GM19463 (cell line): ENCODE measurements around the gene LAT.
"Not testable (repeated sequence)": the region's sequence is repeated elsewhere in the genome, so short reads cannot be mapped to it uniquely, and the experiment has no call there.

Experiments used
- ATAC-seq: cut with Tn5 transposase; IDR thresholded peaks from one replicate; pipeline ENCODE4 v1.9.1; 2021; ENCODE audit warnings: mild to moderate bottlenecking, moderate library complexity; ENCODE audit not compliant: unreplicated experiment

Gene LAT

GRCh38 chr16:28977703-28978662 is 6.9 kb upstream of the LAT start:
- ATAC-seq: no peak

DNA sequence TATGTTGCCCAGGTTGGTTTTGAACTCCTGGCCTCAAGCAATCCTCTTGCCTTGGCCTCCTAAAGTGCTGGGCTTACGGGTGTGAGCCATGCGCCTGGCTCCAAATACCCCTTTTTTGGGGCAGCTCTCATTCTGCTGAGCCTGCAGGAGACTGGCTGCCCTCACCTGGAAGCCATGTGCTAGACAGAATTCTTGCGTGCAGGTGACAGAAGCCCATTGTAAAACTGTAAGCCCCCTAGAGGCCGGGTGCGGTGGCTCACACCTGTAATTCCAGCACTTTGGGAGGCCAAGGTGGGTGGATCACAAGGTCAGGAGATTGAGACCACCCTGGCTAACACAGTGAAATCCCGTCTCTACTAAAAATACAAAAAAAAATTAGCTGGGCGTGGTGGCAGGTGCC is 4.5 kb upstream of the LAT start:
- not testable (repeated sequence) for ATAC-seq

GRCh38 chr16:28980929-28981328 is 3.9 kb upstream of the LAT start:
- no peak for ATAC-seq

DNA sequence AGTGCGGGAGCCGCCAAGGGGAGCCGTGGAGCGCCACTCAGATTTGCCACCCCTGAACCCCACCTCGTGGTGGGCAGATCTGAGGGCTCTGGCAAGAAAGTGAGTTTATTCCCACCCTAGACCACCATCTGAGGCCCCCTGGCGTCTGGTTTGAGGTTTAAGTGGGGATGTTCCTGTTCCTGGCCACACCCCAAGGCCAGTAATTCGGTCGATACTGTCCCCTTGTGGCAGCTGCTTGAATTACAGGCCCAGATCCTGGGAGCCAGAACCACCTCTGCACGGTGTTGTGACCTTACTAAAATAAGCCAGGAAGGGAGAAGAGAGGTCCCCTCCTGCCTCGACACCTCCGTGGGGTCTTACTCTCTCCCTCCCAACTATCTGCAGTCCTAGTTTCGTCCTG is 3.3 kb upstream of the LAT start:
- no peak for ATAC-seq

- no peak for ATAC-seq
Observed at GRCh38 chr16:28982418-28982817, 2.4 kb upstream of the LAT start.

GRCh38 chr16:28982949-28983348 is 1.9 kb upstream of the LAT start:
- no peak for ATAC-seq

DNA sequence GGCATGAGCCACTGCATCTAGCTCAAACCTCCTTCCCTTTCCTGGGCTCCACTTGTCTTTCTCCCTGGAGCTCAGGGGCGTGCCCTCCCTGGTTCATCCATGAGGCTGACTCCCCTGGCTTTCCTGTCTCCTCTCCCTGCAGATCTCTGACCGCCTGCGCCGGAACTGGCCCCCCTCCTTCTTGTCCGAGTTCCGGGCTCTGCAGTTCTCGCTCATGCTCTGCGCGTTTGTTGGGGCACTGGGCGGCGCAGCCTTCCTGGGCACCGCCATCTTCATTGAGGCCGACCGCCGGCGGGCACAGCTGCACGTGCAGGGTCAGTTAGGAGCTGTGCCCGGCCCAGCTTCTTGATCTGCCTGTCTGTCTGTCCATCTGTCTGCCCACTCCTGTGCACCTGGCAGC is 1.2 kb upstream of the LAT start:
- no peak for ATAC-seq

- ATAC-seq: no peak
Observed at GRCh38 chr16:28984091-28984490, 761 bp upstream of the LAT start.

DNA sequence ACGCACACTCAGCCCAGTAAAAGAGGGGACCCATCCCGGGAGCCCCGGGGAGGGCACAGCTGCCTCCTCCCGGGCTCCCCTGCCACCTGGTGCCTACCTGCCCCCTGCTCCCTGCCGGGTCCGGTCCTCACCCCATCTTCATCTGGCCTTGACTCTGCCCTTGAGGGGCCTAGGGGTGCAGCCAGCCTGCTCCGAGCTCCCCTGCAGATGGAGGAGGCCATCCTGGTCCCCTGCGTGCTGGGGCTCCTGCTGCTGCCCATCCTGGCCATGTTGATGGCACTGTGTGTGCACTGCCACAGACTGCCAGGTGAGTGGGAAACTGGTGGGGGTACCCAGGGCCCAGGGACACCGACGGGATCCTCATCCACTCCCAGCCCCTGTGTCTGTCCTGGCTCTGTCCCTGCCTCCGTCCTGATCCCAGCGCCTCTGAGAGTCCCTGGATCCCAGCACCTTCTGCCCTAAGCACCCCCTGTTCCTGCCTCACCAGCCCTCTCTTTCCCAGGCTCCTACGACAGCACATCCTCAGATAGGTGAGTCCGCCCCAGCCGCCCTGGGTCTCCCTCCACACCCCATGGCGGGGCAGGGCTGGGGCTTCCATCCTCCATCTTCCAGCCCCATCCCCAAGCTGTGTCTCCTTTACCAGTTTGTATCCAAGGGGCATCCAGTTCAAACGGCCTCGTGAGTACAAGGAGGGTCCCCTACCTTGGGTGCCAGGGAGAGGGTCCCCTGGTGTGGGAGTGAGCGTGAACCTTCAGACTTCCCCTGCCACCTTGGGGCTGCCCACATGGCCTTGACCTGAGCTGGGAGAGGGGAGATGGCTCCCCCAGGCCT is 574 bp downstream of the LAT start:
- no peak for ATAC-seq

- ATAC-seq: no peak
Observed at GRCh38 chr16:28986046-28986445, 1.2 kb downstream of the LAT start.

GRCh38 chr16:28986492-28986891 is 1.6 kb downstream of the LAT start:
- ATAC-seq: no peak

DNA sequence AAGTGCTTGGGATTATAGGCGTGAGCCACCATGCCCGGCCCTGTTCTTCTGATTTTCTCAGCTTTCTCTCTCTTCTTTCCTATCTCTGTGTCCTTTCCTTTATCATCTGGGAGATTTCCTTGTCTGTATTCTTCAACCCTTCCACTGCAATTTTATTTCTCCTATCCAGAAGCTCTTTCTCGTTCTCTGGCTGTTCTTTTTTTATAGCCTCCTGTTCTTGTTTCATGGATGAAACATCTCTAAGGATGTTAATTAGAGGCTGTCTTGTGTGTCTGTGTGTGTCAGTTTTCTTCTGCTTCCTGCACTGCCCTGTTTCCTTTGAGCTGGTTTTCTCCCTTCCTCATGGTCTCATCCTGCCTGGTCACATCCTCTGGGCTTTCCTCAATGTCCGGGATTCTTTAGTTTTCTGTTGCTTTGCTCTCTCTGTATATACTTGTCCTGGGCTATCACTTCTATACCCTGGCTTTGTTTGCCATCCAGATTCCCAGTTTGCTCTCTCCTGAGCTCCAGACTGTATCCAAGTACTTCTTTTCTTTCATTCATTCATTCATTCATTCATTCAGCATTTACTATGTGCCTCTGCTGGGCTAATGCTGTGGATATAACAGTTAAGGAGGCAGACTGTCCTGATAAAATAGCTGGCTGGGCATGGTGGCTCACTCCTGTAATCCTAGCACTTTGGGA is 2.5 kb downstream of the LAT start:
- ATAC-seq: no peak

GRCh38 chr16:28989363-28989762 is 4.5 kb downstream of the LAT start:
- ATAC-seq: no peak

DNA sequence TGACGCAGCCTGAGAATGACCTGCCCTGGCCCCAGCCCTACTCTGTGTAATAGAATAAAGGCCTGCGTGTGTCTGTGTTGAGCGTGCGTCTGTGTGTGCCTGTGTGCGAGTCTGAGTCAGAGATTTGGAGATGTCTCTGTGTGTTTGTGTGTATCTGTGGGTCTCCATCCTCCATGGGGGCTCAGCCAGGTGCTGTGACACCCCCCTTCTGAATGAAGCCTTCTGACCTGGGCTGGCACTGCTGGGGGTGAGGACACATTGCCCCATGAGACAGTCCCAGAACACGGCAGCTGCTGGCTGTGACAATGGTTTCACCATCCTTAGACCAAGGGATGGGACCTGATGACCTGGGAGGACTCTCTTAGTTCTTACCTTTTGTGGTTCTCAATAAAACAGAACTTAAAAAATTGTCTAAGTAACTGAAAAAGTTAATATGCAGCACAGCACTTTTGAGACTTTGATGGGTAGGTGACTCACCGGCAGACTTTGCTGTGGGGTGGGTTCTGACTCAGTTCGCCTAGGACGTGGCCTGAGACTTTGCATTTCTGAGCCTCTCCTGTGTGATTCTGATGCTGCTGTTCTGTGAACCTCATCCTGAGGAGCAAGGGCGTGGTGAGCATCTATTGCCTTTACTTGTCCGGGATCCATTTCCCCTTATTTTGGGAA is 5.7 kb downstream of the LAT start:
- ATAC-seq: no peak

DNA sequence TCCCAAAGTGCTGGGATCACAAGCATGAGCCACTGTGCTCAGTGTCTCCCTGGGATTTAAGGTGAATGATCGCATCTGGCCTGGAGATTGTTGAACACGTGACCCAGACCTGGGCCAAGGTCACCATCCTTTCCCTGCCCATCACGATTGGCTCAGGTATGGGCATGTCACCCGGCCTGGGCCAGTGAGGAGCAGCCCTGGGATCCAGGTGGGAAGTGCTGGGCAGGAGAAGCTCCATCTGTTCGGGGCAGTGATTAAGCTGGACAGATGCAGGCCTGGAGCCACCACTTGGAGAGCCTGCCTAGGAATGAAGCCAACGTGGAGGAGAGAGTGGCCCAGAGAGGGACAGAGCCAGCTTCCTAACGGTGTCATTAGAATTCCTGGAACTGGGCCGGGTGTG is 6.8 kb downstream of the LAT start:
- no peak for ATAC-seq

DNA sequence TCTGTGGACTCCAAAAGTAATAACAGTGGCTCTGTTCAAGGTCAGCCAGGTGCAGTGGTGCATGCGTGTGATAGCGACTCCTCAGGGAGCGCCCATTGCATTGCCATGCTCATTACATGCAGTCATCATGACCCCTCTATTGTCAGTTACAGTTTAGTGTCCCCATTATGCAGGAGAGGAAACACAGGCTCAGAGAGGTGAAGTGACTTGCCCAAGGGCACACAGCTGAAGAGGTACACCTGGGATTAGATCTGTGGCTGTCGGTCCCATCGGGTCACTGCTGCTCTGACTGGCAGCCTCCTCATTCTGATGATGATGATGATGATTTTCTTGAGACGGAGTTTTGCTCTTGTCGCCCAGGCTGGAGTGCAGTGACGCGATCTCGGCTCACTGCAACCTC is 7.6 kb downstream of the LAT start:
- ATAC-seq: no peak

GRCh38 chr16:28998837-28999236 is 14.0 kb downstream of the LAT start:
- no peak for ATAC-seq

DNA sequence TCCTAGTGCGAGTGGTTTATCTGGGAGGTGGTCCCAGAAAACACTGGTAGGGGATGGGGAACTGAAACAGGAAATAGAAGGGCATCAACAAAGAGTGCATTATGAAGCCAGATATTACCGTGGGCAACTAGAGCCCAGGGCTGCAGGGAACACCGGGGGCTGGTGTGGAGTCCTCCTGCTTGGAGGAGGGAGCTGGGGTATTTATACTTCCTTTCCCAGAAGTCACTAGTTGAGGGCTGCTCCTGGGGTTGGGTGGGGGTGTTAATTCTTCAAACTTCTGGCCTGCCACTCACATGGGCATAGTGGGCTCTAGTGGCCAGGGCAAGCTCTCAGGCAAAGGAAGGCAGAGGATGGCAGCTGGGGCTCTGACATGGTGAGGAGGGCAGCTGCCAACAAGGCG is 14.7 kb downstream of the LAT start:
- ATAC-seq: no peak

DNA sequence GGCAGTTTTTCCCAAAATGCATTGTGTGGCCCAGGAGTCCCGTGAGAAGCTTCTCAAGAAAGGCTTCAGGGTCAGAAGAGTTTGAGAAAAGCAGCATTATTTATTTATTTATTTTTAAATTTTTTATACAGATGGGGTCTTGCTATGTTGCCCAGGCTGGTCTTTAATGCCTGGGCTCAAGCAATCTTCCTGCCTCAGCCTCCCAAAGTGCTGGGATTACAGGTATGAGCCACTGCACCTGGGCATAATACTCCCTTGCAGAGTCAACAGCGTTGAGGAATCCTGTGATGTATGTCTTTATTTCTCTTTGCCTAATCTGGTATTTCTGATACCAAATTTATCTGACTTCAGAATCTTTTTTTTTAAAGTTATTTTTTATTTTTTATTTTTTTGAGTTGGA is 15.2 kb downstream of the LAT start:
- ATAC-seq: no peak

DNA sequence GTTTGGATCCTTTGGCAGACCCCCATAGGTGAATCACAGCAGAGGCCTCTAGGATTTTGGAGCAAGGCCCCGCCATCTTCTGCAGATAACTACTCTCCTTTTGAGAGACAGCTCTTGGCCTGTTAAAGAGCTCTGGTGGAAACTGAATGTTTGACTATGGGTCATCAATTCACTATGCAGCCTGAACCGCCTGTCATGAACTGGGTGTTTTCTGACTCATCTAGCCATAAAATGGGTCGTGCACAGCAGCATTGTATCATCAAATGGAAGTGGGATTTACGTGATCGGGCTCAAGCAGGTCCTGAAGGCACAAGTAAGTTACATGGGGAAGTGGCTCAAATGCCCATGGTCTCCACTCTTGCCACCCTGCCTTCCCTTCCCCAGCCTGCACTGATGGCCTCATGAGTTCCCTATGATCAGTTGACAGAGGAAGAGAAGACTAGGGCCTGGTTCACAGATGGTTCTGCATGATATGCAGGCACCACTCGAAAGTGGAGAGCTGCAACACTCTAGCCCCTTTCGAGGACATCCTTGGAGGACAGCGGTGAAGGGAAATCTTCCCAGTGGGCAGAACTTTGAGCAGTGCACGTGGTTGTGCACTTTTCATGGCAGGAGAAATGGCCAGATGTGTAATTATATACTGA is 19.8 kb downstream of the LAT start:
- ATAC-seq: not testable (repeated sequence)
